Upper lobe of left lung (tissue), 4 donors: Measurements from ENCODE around the gene GRID1.

Experiments
- EP300 ChIP-seq, 4 donors: sonication (generic); formaldehyde crosslinking; IDR thresholded peaks; one replicate each; pipeline ENCODE4 v1.5.1; 2017; ENCODE audit warnings: antibody characterized with exemption in 4 of 4, control low read depth in 2 of 4
- POLR2A ChIP-seq, 4 donors: fragments of 450-650 bp; IDR thresholded peaks; one replicate each; pipeline ENCODE4 v1.5.1; 2016 to 2017; ENCODE audit warnings: antibody characterized with exemption in 4 of 4, mild to moderate bottlenecking in 2 of 4
- POLR2AphosphoS5 ChIP-seq, 2 donors: sonication (generic); formaldehyde crosslinking; IDR thresholded peaks; one replicate each; pipeline ENCODE4 v1.5.1; 2017; ENCODE audit warnings: antibody characterized with exemption in 2 of 2
- TF ChIP-seq, protein P1 (sequence below), 6 experiments: fragments of 450-650 bp in 4 of 6; fragments of 200-600 bp in 2 of 6; sonication (generic) in 2 of 6; IDR thresholded peaks; one replicate each; pipeline ENCODE4 v1.5.1; 2016 to 2019; ENCODE audit warnings: antibody characterized with exemption in 6 of 6

DNA sequence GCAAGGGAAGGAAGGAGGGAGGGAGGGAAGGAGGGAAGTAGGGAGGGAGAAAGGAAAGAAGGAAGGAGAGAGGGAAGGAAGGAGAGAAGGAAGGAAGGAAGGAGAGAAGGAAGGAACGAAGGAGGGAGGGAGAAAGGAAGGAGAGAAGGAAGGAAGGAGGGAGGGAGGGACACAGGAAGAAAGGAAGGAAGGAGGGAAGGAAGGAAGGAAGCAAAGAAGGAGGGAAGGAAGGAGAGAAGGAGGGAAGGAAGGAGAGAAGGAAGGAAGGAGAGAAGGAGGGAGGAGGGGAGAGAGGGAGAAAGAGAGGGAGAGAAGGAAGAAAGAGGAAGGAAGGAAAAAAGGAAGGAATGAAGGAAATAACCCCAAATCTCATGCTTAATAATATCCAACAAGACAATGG lies 630.6 kb downstream of the GRID1 start:
- TF ChIP-seq, protein P1, sequence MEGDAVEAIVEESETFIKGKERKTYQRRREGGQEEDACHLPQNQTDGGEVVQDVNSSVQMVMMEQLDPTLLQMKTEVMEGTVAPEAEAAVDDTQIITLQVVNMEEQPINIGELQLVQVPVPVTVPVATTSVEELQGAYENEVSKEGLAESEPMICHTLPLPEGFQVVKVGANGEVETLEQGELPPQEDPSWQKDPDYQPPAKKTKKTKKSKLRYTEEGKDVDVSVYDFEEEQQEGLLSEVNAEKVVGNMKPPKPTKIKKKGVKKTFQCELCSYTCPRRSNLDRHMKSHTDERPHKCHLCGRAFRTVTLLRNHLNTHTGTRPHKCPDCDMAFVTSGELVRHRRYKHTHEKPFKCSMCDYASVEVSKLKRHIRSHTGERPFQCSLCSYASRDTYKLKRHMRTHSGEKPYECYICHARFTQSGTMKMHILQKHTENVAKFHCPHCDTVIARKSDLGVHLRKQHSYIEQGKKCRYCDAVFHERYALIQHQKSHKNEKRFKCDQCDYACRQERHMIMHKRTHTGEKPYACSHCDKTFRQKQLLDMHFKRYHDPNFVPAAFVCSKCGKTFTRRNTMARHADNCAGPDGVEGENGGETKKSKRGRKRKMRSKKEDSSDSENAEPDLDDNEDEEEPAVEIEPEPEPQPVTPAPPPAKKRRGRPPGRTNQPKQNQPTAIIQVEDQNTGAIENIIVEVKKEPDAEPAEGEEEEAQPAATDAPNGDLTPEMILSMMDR (IDR thresholded peaks at IDR 0.05) = no peak
- TF ChIP-seq POLR2A (IDR thresholded peaks at IDR 0.05) = no peak
- no peak for TF ChIP-seq POLR2AphosphoS5 (IDR thresholded peaks at IDR 0.05)
- no peak for TF ChIP-seq EP300 (IDR thresholded peaks at IDR 0.05)
